ENCODE data around the gene POU2F1.

DNA sequence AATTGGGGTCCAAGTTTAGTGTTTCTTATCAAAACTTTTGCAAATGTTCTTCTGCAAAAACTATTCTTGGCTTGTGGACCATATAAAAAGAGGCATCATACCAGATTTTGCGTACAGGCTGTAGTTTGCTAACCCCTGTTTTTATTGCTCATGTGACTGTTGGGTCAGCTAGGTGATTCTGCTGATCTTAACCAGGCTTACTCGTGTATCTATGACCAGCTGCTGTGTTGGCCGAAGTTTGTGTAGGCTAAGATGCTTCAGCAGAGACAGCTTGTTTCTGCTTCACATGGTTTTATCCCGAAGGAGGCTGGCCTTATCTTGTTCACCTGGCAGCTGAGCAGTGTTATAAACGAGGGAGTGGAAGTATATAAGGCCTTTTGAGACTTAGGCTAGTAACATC lies 38.2 kb downstream of the POU2F1 start:
- TF ChIP-seq, protein P1, sequence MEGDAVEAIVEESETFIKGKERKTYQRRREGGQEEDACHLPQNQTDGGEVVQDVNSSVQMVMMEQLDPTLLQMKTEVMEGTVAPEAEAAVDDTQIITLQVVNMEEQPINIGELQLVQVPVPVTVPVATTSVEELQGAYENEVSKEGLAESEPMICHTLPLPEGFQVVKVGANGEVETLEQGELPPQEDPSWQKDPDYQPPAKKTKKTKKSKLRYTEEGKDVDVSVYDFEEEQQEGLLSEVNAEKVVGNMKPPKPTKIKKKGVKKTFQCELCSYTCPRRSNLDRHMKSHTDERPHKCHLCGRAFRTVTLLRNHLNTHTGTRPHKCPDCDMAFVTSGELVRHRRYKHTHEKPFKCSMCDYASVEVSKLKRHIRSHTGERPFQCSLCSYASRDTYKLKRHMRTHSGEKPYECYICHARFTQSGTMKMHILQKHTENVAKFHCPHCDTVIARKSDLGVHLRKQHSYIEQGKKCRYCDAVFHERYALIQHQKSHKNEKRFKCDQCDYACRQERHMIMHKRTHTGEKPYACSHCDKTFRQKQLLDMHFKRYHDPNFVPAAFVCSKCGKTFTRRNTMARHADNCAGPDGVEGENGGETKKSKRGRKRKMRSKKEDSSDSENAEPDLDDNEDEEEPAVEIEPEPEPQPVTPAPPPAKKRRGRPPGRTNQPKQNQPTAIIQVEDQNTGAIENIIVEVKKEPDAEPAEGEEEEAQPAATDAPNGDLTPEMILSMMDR (conservative IDR thresholded peaks at IDR 0.05; ENCODE audit: low read length): no peak
- TF ChIP-seq EZH2phosphoT487 (IDR thresholded peaks at IDR 0.05; ENCODE audit: borderline replicate concordance, low read depth, low read length): no peak
